ENCODE measurements around the gene PDZRN3.

The PDZRN3 gene

DNA sequence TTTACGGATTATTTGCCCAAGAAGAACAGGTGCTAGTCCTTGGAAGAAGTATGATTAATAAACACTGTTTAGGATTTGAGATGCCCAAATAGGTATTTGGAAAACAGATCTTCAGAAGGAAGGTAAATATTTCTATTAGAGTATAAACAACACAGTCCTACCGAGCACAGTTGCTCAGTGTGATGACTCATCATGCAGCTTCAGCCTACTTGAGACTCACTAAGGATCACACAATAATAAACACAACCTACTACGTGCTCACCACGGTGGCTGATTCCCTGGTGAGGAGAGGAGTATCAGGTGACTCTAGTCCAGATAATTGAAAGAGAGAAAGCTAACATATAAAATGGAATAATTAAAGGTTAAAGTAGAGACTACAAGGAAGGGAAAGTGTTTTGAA is 72.0 kb downstream of the PDZRN3 start:
- H3K4me3 ChIP-seq (ENCODE audit: low read depth, low read length): no peak overlapping the region
- TF ChIP-seq, protein P1, sequence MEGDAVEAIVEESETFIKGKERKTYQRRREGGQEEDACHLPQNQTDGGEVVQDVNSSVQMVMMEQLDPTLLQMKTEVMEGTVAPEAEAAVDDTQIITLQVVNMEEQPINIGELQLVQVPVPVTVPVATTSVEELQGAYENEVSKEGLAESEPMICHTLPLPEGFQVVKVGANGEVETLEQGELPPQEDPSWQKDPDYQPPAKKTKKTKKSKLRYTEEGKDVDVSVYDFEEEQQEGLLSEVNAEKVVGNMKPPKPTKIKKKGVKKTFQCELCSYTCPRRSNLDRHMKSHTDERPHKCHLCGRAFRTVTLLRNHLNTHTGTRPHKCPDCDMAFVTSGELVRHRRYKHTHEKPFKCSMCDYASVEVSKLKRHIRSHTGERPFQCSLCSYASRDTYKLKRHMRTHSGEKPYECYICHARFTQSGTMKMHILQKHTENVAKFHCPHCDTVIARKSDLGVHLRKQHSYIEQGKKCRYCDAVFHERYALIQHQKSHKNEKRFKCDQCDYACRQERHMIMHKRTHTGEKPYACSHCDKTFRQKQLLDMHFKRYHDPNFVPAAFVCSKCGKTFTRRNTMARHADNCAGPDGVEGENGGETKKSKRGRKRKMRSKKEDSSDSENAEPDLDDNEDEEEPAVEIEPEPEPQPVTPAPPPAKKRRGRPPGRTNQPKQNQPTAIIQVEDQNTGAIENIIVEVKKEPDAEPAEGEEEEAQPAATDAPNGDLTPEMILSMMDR (IDR thresholded peaks at IDR 0.05; ENCODE audit: low read depth, low read length): no peak
- in situ Hi-C loops (cut with HindIII; ENCODE audit: low sequenced_read_pairs): no loop called here
- DNase-seq (ENCODE audit: low read depth, low spot score): peak; percentile 53

DNA sequence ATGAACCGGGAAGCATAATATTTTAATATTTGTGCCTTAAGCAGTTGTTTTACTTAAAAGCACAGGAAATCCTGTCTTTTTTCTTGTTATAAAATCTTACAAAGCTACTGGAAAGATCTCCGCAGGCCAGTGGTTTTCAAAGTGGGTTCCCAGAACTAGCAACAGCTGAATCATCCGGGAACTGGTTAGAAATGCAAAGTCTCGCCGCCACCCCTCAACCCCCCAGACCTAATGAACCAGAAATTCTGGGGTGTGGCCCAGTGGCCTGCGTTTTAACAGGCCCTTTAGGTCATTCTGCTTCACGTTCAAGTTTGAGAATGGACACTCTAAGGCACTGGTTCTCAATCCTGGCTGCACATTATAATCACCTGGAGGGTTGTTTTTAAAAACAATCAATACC is 74.7 kb downstream of the PDZRN3 start:
- TF ChIP-seq, protein P1 (IDR thresholded peaks at IDR 0.05; ENCODE audit: low read depth, low read length): no peak
- in situ Hi-C loops (cut with HindIII; ENCODE audit: low sequenced_read_pairs): no loop called here
- no peak overlapping the region for H3K4me3 ChIP-seq (ENCODE audit: low read depth, low read length)
- peak; percentile 29 for DNase-seq (ENCODE audit: low read depth, low spot score)

GRCh38 chr3:73549051-73549600 is 75.6 kb downstream of the PDZRN3 start:
- TF ChIP-seq, protein P1 (IDR thresholded peaks at IDR 0.05; ENCODE audit: low read depth, low read length): no peak
- DNase-seq (ENCODE audit: low read depth, low spot score): no peak
- in situ Hi-C loops (cut with HindIII; ENCODE audit: low sequenced_read_pairs): no loop called here
- no peak overlapping the region for H3K4me3 ChIP-seq (ENCODE audit: low read depth, low read length)

GRCh38 chr3:73548436-73548835 is 76.3 kb downstream of the PDZRN3 start:
- TF ChIP-seq, protein P1 (IDR thresholded peaks at IDR 0.05; ENCODE audit: low read depth, low read length): no peak
- H3K4me3 ChIP-seq (ENCODE audit: low read depth, low read length): no peak overlapping the region
- no peak for DNase-seq (ENCODE audit: low read depth, low spot score)
- in situ Hi-C loops (cut with HindIII; ENCODE audit: low sequenced_read_pairs): no loop called here

- H3K4me3 ChIP-seq (ENCODE audit: low read depth, low read length): no peak overlapping the region
- peak; percentile 81 for DNase-seq (ENCODE audit: low read depth, low spot score)
- TF ChIP-seq, protein P1 (IDR thresholded peaks at IDR 0.05; ENCODE audit: low read depth, low read length): no peak
- in situ Hi-C loops (cut with HindIII; ENCODE audit: low sequenced_read_pairs): no loop called here
Observed at GRCh38 chr3:73547427-73548248, 77.1 kb downstream of the PDZRN3 start.

DNA sequence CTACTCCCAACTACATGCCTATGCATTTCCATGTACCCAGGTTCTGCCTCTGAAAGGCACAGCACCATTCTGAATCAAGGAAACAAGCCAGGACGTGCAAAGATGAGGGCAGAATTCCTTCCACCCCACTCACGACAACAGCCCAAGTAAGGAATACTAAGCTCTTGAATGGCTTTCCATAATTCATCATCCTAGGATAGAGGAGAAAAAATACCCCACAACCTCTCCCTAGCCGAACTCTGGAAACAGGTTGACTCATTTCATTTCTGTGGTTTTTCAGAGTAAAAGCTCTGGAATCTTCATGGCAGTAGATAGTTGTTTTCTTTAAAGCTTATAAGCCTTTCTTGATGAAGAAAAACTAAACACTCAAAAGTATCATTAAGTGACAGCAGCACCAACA is 77.8 kb downstream of the PDZRN3 start:
- H3K4me3 ChIP-seq (ENCODE audit: low read depth, low read length): no peak overlapping the region
- in situ Hi-C loops (cut with HindIII; ENCODE audit: low sequenced_read_pairs): no loop called here
- TF ChIP-seq, protein P1 (IDR thresholded peaks at IDR 0.05; ENCODE audit: low read depth, low read length): no peak
- DNase-seq (ENCODE audit: low read depth, low spot score): peak; percentile 92
